ENCODE data around the gene ZNF32. TPM values are rescaled to one million over a fixed set of nuclear protein-coding genes. Genes with fewer than 3 reads are reported as not detected.
A peak's percentile ranks its signal among the peaks of the same experiment; 100 is the strongest.

The ZNF32 gene
- total and polyA plus RNA-seq, 12 donors = 34.4 to 73.8 (median 42.4) TPM

DNA sequence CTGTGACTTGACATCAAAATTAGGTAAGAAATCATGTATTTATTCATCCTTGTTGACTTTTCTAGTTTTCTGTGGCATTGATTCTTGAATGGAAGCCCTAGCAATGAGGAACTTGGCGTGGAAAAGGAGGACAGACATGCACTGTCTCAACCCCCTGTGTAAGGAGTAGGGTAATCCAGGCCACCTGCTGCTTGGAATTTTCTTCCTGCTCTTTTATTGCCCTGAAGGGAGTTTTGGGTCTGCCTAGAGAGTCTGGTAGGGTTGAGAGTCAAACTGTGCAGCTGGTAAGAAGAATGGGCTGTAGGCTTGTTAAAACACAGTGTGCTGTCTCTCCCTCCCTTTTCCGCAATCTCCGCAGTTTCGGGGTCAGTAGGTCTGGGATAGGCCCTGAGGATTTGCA is 19.7 kb downstream of the ZNF32 start:
- ATAC-seq (no peak), DNase-seq (no peak)
- no peak overlapping the region for H3K4me3 ChIP-seq
- intact Hi-C loops (cut with DNase I) = no loop called here
- TF ChIP-seq, protein P1, sequence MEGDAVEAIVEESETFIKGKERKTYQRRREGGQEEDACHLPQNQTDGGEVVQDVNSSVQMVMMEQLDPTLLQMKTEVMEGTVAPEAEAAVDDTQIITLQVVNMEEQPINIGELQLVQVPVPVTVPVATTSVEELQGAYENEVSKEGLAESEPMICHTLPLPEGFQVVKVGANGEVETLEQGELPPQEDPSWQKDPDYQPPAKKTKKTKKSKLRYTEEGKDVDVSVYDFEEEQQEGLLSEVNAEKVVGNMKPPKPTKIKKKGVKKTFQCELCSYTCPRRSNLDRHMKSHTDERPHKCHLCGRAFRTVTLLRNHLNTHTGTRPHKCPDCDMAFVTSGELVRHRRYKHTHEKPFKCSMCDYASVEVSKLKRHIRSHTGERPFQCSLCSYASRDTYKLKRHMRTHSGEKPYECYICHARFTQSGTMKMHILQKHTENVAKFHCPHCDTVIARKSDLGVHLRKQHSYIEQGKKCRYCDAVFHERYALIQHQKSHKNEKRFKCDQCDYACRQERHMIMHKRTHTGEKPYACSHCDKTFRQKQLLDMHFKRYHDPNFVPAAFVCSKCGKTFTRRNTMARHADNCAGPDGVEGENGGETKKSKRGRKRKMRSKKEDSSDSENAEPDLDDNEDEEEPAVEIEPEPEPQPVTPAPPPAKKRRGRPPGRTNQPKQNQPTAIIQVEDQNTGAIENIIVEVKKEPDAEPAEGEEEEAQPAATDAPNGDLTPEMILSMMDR (IDR thresholded peaks at IDR 0.05) = no peak
- WGBS, 2 donors = 92 to 95% methylated on average over 4 of the region's 4 CpGs
- H3K27me3 ChIP-seq = no peaks in the 10 kb centered on the region
- H3K4me1 ChIP-seq = no peaks in the 10 kb centered on the region
- H3K9me3 ChIP-seq = peaks cover 0 to 17% (median 0%) of the 10 kb centered on the region in 11 donors
- no peak overlapping the region for H3K27ac ChIP-seq
- H3K36me3 ChIP-seq = no peaks in the 10 kb centered on the region

DNA sequence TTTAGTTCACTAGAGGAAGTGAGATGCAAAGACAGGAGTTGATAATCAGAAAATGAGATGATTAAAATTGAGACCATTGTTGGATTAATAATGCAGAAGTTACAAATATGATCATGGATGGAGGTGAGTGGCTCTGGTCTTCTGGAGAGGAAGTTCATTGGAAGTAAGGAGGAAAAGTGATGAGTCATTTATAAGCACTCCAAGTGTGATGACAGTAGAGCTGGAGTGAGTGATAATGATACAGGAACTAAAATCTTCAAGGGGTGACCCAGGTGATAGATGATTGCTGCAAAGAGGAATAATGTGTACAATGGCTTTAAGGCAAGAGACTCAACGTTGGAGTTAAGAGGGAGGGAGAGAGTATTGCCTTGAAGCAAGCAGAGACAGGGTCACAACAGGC is 20.7 kb downstream of the ZNF32 start:
- Histone ChIP-seq H3K9me3 (peaks cover 0 to 9% (median 0%) of the 10 kb centered on the region in 11 donors), H3K4me1 (no peaks in the 10 kb centered on the region), H3K4me3 (no peak overlapping the region), H3K27me3 (no peaks in the 10 kb centered on the region), H3K36me3 (no peaks in the 10 kb centered on the region), H3K27ac (no peak overlapping the region)
- no peak for DNase-seq
- TF ChIP-seq, protein P1 (IDR thresholded peaks at IDR 0.05) = no peak
- ATAC-seq = no peak
- 24 to 48% methylated on average over 1 of the region's 1 CpG for WGBS, 2 donors
- intact Hi-C loops (cut with DNase I) = no loop called here

DNA sequence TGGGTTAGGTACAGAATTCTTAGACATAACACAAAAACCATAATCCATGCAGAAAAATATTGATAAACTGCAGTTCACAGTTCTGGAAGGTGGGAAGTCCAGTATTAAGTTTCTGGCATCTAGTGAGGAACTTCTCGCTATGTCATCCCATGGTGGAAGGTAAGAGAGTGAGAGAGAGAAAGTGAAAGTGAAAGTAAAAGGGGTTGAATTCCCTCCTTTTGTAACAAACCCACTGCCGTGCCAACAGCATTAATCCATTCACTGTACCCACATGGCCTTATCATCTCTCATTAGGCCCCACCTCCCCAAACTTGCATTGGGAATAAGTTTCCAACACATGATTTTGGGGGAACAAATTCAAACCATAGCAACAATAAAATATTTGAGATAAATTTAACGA is 25.3 kb downstream of the ZNF32 start:
- Histone ChIP-seq H3K4me1 (peaks cover 0 to 6% (median 0%) of the 10 kb centered on the region in 9 donors), H3K27ac (no peak overlapping the region), H3K36me3 (no peaks in the 10 kb centered on the region), H3K9me3 (peaks cover 0 to 47% (median 0%) of the 10 kb centered on the region in 11 donors), H3K27me3 (no peaks in the 10 kb centered on the region), H3K4me3 (peak overlapping the region in 8 of 10 donors; percentile 9 to 44 (median 31))
- no peak for ATAC-seq
- TF ChIP-seq, protein P1 (IDR thresholded peaks at IDR 0.05) = no peak
- intact Hi-C loops (cut with DNase I) = no loop called here
- DNase-seq = no peak
- 58 to 65% methylated on average over 3 of the region's 3 CpGs for WGBS, 2 donors

DNA sequence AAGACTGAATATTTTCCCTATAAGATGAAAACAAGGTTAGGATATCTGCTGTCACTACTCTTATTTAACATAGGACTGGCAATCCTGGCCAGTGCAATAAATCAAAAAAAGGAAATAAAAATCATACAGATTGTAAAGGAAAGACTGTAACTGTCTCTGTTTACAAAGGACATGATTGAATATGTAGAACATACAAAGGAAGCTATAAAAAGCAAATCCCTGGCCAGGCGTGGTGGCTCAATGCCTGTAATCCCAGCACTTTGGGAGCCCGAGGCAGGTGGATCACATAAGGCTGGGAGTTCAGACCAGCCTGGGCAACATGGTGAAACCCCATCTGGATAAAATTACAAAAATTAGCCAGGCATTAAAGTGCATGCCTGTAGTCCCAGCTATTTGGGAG is 26.6 kb downstream of the ZNF32 start:
- Histone ChIP-seq H3K4me1 (peaks cover 0 to 6% (median 0%) of the 10 kb centered on the region in 9 donors), H3K27ac (no peak overlapping the region), H3K4me3 (no peak overlapping the region), H3K27me3 (no peaks in the 10 kb centered on the region), H3K9me3 (peaks cover 0 to 59% (median 3%) of the 10 kb centered on the region in 11 donors), H3K36me3 (peaks cover 0 to 9% (median 0%) of the 10 kb centered on the region in 9 donors)
- ATAC-seq (no peak), DNase-seq (no peak)
- WGBS, 2 donors = 86 to 88% methylated on average over 2 of the region's 2 CpGs
- TF ChIP-seq, protein P1 (IDR thresholded peaks at IDR 0.05) = no peak
- intact Hi-C loops (cut with DNase I) = no loop called here
